ENCODE measurements around the gene GALNT1. TPM values are rescaled to one million over a fixed set of nuclear protein-coding genes. Genes with fewer than 3 reads are reported as not detected.

The GALNT1 gene
- total RNA-seq, 4 donors from 2014 or later: 38.7 to 52.1 (median 46.8) TPM

GRCh38 chr18:35692866-35693265, 111.3 kb downstream of the GALNT1 start:
- Histone ChIP-seq H3K9me3 (no peaks in the 10 kb centered on the region), H3K4me3 (no peak overlapping the region), H3K27me3 (no peaks in the 10 kb centered on the region), H3K27ac (no peak overlapping the region), H3K36me3 (peaks cover 4 to 50% of the 10 kb centered on the region in 2 donors), H3K4me1 (peaks cover 0 to 4% (median 0%) of the 10 kb centered on the region in 3 donors)
- WGBS, 2 donors (ENCODE audit: low coverage in 1 of 2): 90 to 96% methylated on average over 3 of the region's 3 CpGs
- TF ChIP-seq POLR2A (IDR thresholded peaks at IDR 0.05) (no peak), POLR2AphosphoS5 (IDR thresholded peaks at IDR 0.05) (no peak)
- no peak for ATAC-seq

GRCh38 chr18:35693829-35694228, 112.3 kb downstream of the GALNT1 start:
- H3K9me3 ChIP-seq: no peaks in the 10 kb centered on the region
- no peak for ATAC-seq
- WGBS, 2 donors (ENCODE audit: low coverage in 1 of 2): 85 to 89% methylated on average over 4 of the region's 4 CpGs
- H3K36me3 ChIP-seq: peaks cover 4 to 56% of the 10 kb centered on the region in 2 donors
- no peaks in the 10 kb centered on the region for H3K27me3 ChIP-seq
- peaks cover 0 to 4% (median 0%) of the 10 kb centered on the region in 3 donors for H3K4me1 ChIP-seq
- no peak overlapping the region for H3K27ac ChIP-seq
- TF ChIP-seq POLR2AphosphoS5 (IDR thresholded peaks at IDR 0.05) (no peak), EP300 (IDR thresholded peaks at IDR 0.05) (no peak), CTCF (IDR thresholded peaks at IDR 0.05) (no peak), POLR2A (IDR thresholded peaks at IDR 0.05) (no peak)
- H3K4me3 ChIP-seq: no peak overlapping the region

- no peaks in the 10 kb centered on the region for H3K9me3 ChIP-seq
- ATAC-seq: no peak
- H3K27me3 ChIP-seq: no peaks in the 10 kb centered on the region
- H3K27ac ChIP-seq: no peak overlapping the region
- H3K4me3 ChIP-seq: no peak overlapping the region
- no peak for TF ChIP-seq POLR2A (IDR thresholded peaks at IDR 0.05)
- no peak for TF ChIP-seq CTCF (IDR thresholded peaks at IDR 0.05)
- no peak for TF ChIP-seq POLR2AphosphoS5 (IDR thresholded peaks at IDR 0.05)
- TF ChIP-seq EP300 (IDR thresholded peaks at IDR 0.05): no peak
- WGBS, 2 donors (ENCODE audit: low coverage in 1 of 2): 82 to 88% methylated on average over 2 of the region's 2 CpGs
- peaks cover 4 to 52% of the 10 kb centered on the region in 2 donors for H3K36me3 ChIP-seq
- H3K4me1 ChIP-seq: peaks cover 0 to 4% (median 0%) of the 10 kb centered on the region in 3 donors
Measured at GRCh38 chr18:35694808-35695207, 113.3 kb downstream of the GALNT1 start.

- Histone ChIP-seq H3K4me1 (peaks cover 0 to 4% (median 0%) of the 10 kb centered on the region in 3 donors), H3K4me3 (no peak overlapping the region), H3K27me3 (no peaks in the 10 kb centered on the region), H3K36me3 (peaks cover 4 to 52% of the 10 kb centered on the region in 2 donors), H3K9me3 (no peaks in the 10 kb centered on the region), H3K27ac (no peak overlapping the region)
- ATAC-seq: no peak
- 87 to 100% methylated on average over 1 of the region's 1 CpG for WGBS, 2 donors (ENCODE audit: low coverage in 1 of 2)
- TF ChIP-seq EP300 (IDR thresholded peaks at IDR 0.05) (no peak), POLR2AphosphoS5 (IDR thresholded peaks at IDR 0.05) (no peak), CTCF (IDR thresholded peaks at IDR 0.05) (no peak), POLR2A (IDR thresholded peaks at IDR 0.05) (no peak)
Measured at GRCh38 chr18:35695384-35695783, 113.8 kb downstream of the GALNT1 start.

- no peaks in the 10 kb centered on the region for H3K9me3 ChIP-seq
- 61 to 65% methylated on average over 6 of the region's 8 CpGs for WGBS, 2 donors (ENCODE audit: low coverage in 1 of 2)
- no peak overlapping the region for H3K4me3 ChIP-seq
- no peak for TF ChIP-seq POLR2A (IDR thresholded peaks at IDR 0.05)
- peaks cover 0 to 4% (median 0%) of the 10 kb centered on the region in 3 donors for H3K4me1 ChIP-seq
- no peaks in the 10 kb centered on the region for H3K27me3 ChIP-seq
- no peak for ATAC-seq
- no peak overlapping the region for H3K27ac ChIP-seq
- peaks cover 4 to 52% of the 10 kb centered on the region in 2 donors for H3K36me3 ChIP-seq
Measured at GRCh38 chr18:35695803-35696202, 114.3 kb downstream of the GALNT1 start.

- WGBS, 2 donors (ENCODE audit: low coverage in 1 of 2): 77 to 79% methylated on average over 3 of the region's 3 CpGs
- no peak for ATAC-seq
Measured at GRCh38 chr18:35696307-35696706, 114.8 kb downstream of the GALNT1 start.

More at GRCh38 chr18:35696307-35696706, 114.8 kb downstream of the GALNT1 start:
- Histone ChIP-seq H3K4me3 (no peak overlapping the region), H3K27ac (no peak overlapping the region), H3K36me3 (peaks cover under 1 to 47% of the 10 kb centered on the region in 2 donors), H3K9me3 (no peaks in the 10 kb centered on the region), H3K27me3 (no peaks in the 10 kb centered on the region), H3K4me1 (peaks cover 0 to 4% (median 0%) of the 10 kb centered on the region in 3 donors)
- TF ChIP-seq CTCF (IDR thresholded peaks at IDR 0.05) (no peak), POLR2A (IDR thresholded peaks at IDR 0.05) (no peak), POLR2AphosphoS5 (IDR thresholded peaks at IDR 0.05) (no peak), EP300 (IDR thresholded peaks at IDR 0.05) (no peak)

Data from gastroesophageal sphincter (tissue), 4 donors.